Posterior cingulate gyrus (tissue), 11 donors: Measurements from ENCODE around the gene HM13.

Experiments used
- DNase-seq, 10 donors: peaks; one replicate each; pipeline versions ENCODE4 v3.0.0 to v3.0.0-alpha.2; 2020 to 2021; ENCODE audit warnings: mixed read lengths in 3 of 10
- intact Hi-C: fragments of 100-400 bp; cut with DNase I; formaldehyde crosslinking; loops from one replicate; pipeline ENCODE4 v1.15.1; 2023

HM13 gene

GRCh38 chr20:31604567-31605030, 90.4 kb downstream of the HM13 start:
- DNase-seq: no peak
- intact Hi-C loops: no loop called here

- peak; percentile 89 to 99 (median 94) for DNase-seq
- intact Hi-C loops: no loop called here
These were observed 91.0 kb downstream of the HM13 start, which contains the start of gene ID1 for GRCh38 chr20:31605031-31605901. Gene ID1, plus strand, starts transcription at chr20:31605289. Its CDS starts 99 bp downstream, at chr20:31605388.

- intact Hi-C loops: no loop called here
- peak in 5 of 10 donors; percentile 17 to 88 (median 72) for DNase-seq
These were observed 91.9 kb downstream of the HM13 start for GRCh38 chr20:31605902-31606803.

GRCh38 chr20:31606804-31607639, 92.8 kb downstream of the HM13 start:
- peak in 1 of 10 donors; percentile 69 for DNase-seq
- intact Hi-C loops: no loop called here

- no peak for DNase-seq
- intact Hi-C loops: no loop called here
These were observed 93.5 kb downstream of the HM13 start for GRCh38 chr20:31607640-31608250.

- peak in 7 of 10 donors; percentile 34 to 91 (median 41) for DNase-seq
- intact Hi-C loops: no loop called here
These were observed 94.2 kb downstream of the HM13 start for GRCh38 chr20:31608251-31608945.

- peak in 2 of 10 donors; percentile 16 to 54 for DNase-seq
- intact Hi-C loops: loop anchor here (2.0 kb wide), 1 partner anchor 49 kb away; no protein-coding TSS in a partner anchor
These were observed 98.0 kb downstream of the HM13 start for GRCh38 chr20:31612271-31612640.

GRCh38 chr20:31615416-31615815, 101.2 kb downstream of the HM13 start:
- intact Hi-C loops: no loop called here
- peak in 1 of 10 donors; percentile 28 for DNase-seq

GRCh38 chr20:31617432-31618104, 103.3 kb downstream of the HM13 start:
- DNase-seq: no peak
- intact Hi-C loops: no loop called here
